ENCODE measurements around the gene CGRRF1.

Gene CGRRF1

GRCh38 chr14:54501480-54501879 lies 8.2 kb upstream of the CGRRF1 start:
- no peak overlapping the region for H3K27ac ChIP-seq
- TF ChIP-seq ZFX (IDR thresholded peaks at IDR 0.05) (no peak), CTCF (conservative IDR thresholded peaks at IDR 0.05) (no peak)

- TF ChIP-seq CTCF (conservative IDR thresholded peaks at IDR 0.05) (no peak), ZFX (IDR thresholded peaks at IDR 0.05) (no peak)
- no peak overlapping the region for H3K27ac ChIP-seq
These were observed 7.1 kb upstream of the CGRRF1 start for GRCh38 chr14:54502602-54503001.

DNA sequence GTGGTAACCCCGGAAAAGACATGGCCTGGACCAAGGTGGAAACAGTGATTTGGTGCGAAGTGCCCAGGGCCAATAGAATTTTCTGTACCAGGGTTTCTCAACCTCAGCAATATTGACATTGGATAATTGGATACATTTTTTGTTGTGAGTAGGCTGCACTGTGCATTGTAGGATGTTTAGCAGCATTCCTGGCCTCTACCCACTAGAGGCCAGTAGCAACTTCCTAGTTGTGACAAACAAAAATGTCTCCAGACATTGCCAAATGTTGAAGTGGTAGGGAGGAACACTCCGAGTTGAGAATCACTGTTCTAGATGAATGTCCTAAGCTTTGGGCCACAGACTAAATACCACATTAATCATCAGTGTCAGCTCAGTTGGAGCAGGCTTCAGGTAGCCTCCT lies 6.2 kb upstream of the CGRRF1 start:
- no peak overlapping the region for H3K27ac ChIP-seq
- TF ChIP-seq ZFX (IDR thresholded peaks at IDR 0.05), result no peak
- TF ChIP-seq CTCF (conservative IDR thresholded peaks at IDR 0.05), result peak; percentile 60

GRCh38 chr14:54512393-54512792 lies 2.7 kb downstream of the CGRRF1 start:
- TF ChIP-seq ZFX (IDR thresholded peaks at IDR 0.05), result no peak
- TF ChIP-seq CTCF (conservative IDR thresholded peaks at IDR 0.05), result no peak
- H3K27ac ChIP-seq, result no peak overlapping the region

DNA sequence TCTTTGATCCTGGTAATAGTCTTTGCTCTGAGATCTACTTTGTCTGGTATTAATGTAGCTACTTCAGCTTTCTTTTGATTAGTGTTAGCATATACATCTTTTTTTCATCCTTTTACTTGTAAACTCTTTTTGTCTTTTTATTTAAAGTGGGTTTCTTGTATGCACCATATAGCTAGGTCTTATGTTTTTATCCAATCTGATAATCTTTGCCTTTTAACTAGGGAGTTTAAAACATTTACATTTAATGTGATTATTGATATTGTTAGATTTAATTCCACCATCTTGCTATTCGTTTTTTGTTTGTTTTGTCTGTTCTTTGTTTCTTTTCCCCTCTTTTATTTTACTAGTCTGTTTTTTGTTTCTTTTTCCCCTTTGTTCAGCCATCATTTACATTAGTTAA lies 6.0 kb downstream of the CGRRF1 start:
- TF ChIP-seq CTCF (conservative IDR thresholded peaks at IDR 0.05) (no peak), ZFX (IDR thresholded peaks at IDR 0.05) (no peak)
- no peak overlapping the region for H3K27ac ChIP-seq

DNA sequence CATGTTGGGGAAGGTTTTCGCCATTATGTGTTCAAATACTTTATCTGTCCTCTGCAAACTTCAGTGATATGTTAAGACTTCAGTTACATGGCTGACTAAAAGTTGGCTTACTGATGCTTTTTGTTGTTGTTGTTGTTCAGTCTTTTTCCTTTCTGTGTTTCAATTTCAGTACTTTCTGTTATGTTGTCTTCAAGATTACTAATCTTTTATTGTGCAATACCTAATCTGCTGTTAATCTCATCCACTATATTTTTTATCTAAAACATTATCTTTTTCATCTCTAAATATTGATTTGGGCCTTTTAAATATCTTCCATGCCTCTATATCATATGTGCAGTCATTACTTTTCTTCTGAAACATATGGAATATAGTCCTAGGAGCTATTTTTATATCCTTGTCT lies 7.0 kb downstream of the CGRRF1 start:
- H3K27ac ChIP-seq, result no peak overlapping the region
- no peak for TF ChIP-seq ZFX (IDR thresholded peaks at IDR 0.05)
- no peak for TF ChIP-seq CTCF (conservative IDR thresholded peaks at IDR 0.05)

- H3K27ac ChIP-seq, result no peak overlapping the region
- TF ChIP-seq ZFX (IDR thresholded peaks at IDR 0.05) (no peak), CTCF (conservative IDR thresholded peaks at IDR 0.05) (no peak)
These were observed 14.7 kb downstream of the CGRRF1 start for GRCh38 chr14:54524410-54524809.
